8988T (cell line): Measurements from ENCODE around the gene TMPRSS13.
"Not testable (repeated sequence)": the region's sequence is repeated elsewhere in the genome, so short reads cannot be mapped to it uniquely, and the experiment has no call there.

Experiments
- DNase-seq: peaks from one replicate; pipeline ENCODE4 v3.0.0; 2011

The TMPRSS13 gene

DNA sequence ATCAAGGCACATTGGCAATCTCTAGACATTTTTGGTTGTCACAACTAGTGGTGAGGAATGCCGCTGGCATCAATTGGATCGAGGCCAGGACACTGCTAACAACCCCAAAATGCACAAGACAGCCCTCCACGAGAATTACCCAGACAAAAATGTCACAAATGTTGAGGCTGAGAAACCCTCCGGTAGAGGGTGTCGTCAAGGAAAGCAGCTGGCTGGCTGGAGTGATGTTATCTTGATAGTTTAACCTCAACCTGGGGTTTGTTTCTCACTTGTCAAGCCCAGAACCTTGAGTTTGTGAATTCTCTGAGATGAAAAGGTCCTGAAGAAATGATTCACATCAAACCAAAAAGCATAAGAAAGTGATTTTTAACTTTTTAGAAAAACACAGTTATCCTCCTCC lies 21.1 kb upstream of the TMPRSS13 start:
- no peak for DNase-seq

DNA sequence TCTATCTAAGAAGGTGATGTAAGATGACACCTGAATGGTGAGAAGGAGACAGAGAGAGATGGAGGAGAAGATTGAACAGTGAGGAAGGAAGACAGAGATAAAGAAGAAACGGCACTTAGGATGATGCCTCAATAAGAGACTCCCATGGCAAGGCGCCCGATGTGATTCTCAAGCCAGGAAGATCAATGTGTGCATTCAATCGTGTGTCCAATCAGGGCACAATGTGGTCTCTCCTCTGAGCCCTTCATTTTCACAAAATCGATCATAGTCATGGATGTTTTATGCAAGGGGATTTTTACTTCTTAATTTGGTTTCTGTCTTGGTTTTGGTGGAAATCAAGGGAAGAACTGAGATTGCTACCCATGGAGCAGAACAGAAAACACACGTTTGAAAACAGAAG lies 19.9 kb upstream of the TMPRSS13 start:
- DNase-seq = no peak

DNA sequence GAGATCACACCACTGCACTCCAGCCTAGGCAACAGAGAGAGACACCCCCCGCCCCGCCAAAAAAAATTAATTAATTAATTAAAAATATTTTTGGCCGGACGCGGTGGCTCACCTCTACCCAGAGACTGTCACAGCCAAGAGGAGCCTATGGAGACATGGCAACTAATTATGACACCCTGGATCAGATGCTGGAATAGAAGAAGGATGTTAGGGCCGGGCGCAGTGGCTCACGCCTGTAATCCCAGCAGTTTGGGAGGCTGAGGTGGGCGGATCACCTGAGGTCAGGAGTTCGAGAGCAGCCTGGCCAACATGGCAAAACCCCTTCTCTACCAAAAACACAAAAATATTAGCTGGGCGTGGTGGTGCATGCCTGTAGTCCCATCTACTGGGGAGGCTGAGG lies 19.3 kb upstream of the TMPRSS13 start:
- not testable (repeated sequence) for DNase-seq

DNA sequence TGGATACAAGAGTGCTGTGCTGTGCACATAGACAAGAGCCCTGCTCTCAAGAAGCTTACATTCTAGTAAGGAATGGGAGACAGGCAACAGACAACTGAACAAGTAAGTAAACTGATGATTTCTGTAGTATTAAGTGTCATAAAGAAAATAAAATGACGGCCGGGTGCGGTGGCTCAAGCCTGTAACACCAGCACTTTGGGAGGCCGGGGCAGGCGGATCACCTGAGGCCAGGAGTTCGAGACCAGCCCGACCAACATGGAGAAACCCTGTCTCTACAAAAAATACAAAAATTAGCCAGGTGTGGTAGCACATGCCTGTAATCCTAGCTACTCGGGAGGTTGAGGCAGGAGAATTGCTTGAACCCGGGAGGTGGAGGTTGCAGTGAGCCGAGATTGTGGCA lies 18.5 kb upstream of the TMPRSS13 start:
- not testable (repeated sequence) for DNase-seq

DNA sequence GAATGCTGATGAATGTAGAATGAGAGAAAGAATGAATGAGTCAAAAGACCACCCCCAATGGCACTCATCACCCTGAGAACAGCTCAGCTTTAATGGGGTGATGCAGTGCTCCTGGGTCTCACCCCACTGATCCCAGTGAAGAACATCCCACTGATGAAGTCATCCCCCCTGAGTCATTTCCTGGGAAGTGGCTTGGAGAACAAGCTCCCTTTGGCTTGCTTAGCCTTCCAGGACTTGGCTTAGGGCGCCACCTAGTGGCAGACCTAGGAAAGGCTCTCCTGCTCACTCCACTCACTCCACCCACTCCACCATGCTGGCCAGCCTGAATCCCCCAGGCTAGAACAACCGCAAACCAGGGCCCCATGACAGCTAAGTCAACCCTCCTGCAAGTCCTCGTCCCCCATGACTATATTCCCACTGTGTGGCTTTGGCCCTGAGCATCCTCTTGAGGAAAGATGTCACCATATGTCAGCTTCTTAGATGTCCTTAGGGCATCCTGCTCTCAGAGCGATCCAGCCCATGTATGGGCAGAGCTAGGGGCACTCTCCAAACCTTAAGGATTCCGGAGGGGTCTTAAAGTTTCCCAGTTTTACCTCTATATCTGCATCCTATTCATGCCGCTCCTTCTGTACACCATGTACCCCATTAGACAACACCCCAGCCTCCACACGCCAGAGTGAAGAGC lies 17.8 kb upstream of the TMPRSS13 start:
- peak; percentile 68 for DNase-seq

DNA sequence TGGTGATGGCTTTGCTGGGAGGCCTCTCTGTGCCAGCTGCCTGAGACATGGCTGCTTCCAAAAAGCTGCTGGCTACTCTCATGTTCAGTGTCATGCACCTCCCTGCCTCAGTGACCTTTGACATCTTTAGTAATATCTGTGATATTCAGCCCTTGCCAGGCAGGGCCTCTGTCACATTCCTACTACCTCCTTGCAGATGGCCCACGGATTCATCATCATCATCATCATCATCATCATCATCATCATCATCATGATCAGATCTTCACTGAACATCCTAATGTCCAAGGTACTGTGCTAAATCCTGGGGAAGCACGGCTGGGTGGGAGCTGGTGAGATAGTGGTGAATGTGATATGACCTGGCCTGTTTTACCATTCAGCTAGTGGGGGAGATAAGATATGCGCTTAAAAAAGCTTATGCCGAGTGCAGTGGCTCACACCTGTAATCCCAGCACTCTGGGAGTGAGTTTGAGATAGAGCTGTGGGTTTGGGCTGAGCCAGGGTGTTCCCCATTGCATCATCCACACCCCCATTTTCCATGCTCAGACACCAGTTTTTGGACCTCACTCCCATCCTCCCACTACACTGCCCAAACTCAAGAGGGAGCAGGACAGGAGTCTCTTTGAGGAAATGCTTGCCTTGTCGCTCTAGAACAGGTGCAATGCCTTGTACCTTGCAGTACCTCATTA lies 17.1 kb upstream of the TMPRSS13 start:
- no peak for DNase-seq

DNA sequence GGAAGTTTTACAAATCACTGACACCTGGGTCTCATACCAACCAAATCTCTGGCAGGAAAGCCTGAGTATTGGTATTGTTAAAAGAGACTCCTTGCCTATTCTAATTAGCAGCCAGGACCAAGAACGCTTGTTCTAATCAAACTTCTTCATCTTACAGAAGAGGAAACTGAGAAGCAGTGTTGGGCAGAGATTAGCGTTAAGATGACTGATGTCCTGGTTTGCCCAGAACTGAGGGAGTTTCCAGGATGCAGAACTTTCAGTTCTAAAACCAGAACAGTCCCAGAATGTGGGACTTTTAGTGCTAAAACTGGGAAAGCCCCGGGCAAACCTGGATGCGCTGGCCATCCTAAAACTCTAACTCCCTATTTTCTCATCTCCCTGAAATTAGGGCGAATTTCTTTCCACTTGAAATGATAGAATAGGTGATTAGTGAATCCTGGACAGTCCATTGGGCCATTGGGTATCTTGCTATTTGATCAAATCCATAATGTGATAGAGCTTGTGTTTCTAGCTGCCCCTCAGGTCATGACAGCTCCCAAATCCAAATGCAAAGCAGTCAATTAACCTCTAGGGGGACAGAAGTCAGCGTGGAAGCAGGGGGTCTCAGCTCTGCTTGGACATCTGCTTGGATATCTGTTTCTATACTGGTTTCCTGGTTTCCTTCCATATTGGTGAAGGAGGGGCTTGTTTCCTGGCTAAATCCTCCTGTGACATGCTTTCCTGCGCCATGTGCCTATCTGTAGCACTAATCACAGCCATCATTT lies 16.0 kb upstream of the TMPRSS13 start:
- DNase-seq = no peak

DNA sequence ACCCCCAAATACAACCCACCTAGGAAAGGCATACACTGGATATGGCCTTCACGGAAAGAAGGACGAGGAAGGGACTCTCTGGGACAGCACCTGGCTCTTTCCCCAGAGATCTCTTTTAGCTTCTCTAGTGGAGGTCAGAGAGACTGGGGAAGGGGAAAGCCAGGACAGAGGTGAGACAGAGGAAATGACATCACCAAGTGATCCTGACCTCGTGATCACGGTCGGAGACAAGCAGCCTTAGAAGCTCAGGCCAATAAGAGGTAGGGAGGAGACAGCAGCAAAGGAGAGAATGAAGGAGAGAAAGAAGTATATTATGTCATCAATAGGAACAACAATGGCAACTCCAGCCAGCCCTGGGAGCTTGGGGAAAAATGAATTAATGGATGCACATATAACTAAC lies 15.4 kb upstream of the TMPRSS13 start:
- no peak for DNase-seq

DNA sequence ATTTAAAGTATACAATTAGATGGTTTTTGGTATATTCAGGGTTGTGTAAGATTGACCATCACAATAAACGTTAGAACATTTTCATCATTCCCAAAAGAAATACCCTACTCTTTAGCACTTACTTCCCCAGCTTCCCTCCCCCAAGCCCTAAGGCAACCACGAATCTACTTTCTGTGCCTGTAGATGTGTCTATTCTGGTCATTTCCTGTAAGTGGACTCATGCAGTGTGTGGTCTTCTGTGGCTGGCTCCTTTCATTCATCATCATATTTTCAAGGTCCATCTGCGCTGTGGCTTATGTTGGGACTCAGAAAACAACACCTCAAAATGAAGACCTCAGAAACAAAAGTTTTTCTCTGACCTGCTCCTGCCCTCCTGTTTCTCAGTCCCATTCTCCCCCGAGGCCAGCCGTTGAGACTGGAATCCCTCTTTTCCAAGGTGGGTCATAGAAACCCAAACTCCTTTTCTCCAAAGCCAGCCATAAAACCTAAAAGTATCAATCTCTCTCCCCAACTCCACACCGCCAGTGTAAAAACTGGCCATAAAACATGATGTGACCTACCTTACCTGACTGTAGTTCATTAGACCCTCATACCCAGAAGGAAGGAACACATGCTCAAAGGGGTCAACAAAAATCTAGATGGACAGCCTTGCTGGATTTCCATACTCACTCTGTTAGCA lies 12.9 kb upstream of the TMPRSS13 start:
- DNase-seq = no peak

DNA sequence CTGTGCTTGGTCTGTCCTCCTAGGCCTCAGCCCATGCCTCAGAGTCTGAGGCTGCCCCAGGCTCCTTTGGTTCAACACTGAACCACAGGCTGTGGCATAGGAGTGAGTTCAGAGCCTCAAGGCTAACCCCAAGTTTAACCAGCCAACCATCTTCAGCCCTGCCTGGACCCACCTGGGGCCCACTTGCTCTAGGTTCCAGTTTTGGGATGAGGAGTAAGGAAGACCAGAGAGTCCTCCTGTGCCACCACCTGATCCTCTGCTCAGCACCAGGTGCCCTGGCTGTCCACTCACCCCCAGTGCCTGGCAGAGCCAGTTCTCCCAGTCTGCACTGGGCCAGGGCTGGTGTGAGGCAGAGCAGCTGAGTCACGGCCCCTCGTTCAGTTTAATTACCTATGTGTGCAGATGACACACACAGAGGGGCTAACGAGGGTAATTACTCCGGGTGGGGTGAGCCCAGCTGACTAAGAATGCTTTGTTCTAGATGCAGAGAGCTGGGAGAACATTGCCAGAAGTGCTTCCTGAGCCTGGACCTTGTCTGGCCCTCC lies 12.0 kb upstream of the TMPRSS13 start:
- DNase-seq = no peak

DNA sequence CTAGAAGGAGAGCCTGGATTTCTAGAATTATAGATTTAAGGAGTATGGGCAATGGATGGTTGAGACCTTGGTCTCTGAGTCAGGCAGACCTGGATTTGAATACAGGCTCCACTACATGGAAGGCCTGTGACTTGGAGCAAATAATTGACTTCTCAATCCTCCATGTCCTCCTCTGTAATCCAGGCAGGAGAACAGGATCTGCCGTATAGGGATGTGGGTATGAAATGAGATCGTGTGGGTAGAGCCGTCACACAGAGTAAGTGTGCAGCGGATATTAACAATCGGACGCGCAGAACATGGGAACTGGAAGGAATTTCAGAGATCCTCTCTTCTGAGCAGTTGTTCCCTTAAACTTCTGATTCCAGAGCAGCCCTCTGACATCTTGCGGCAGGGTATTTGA lies 11.5 kb upstream of the TMPRSS13 start:
- no peak for DNase-seq

DNA sequence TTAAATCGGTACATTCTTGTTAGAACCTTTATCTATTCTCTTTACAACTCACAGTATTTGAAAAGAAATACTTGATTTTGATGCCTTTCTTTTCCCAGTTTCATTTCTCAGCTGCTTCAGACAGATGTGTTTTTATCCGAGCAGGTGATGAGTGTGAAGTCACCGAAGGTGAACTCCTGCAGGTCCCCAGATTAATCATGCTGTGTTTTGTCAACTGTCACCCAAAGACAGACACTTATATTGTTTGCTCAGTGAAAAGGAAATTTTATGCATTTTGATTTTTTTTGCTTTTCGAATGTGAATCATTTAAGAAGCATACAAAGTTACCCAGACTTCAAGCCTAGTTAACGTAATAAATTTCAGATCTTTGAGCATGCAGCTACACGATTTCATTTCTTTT lies 7.8 kb upstream of the TMPRSS13 start:
- no peak for DNase-seq

DNA sequence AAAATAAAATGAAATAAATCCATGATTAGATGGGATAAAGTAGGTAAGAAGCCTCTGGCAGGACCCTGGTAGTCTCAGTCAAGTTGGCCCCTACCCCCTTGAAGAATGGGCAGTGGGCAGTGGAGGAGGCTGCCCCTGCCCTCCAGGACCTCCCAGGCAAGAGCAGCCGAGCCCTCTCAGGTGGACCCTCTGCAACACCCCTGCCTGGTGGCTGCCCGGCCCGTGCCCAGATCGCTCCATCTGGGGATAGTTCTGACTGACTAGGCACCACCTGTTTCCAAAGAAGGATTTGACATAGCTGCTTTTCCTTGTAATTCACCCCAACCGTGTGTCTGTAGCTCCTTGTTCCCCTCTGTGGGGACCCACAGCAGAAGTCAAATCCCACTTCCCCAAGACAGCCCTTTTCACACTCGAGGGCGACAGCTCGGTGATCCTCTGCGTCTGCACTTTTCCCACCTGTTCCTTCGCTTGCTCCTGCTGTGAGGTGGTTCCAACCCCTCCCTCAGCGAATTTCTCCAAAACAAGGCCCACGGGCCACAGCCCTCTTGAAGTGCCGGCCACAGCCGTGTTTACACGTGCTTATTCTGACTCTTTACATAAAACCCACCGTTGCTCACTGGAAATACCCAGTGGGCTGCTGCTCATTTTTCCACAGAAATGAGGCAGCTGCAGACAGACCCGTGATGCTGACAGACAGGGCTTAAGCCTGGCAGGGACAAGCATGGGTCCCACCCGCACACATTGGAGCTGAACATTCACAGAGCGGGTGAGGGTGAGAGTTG lies 5.5 kb upstream of the TMPRSS13 start:
- no peak for DNase-seq

DNA sequence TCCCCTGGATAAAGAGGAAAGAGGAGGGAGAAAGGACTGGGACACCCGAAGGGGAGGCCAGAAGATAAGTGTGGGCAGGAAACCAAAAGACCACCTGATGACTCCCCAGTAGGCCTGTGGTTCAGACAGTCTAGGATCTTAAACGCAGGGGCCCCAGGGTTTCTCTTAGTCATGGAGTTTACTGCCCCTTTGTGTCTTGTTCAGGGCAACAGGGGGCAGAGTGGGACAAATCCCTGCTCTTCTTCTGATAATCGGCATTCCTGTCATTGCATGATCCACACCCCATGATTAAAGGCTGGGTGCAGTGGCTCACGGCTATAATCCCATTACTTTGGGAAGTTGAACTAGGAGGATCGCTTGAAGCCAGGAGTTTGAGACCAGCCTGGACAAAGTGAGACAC lies 4.7 kb upstream of the TMPRSS13 start:
- DNase-seq = no peak

DNA sequence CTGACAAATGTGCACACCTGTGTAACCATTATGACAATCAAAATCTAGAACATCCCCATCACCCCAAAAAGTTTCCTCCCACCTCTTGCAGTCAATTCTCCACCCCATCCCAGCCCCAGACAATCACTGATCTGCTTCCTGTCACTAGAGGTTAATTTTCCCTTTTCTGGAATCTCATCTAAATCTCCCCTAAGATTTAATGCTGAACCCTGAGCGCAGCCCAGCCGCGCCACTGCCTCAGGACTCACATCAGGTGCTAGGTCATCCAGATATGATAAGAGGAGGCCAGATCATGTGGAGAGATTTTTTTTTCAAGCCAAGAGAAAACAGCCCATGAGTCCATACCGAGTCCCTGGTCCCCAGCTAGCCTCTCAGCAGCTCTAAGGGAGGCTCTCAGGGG lies 4.3 kb upstream of the TMPRSS13 start:
- no peak for DNase-seq

DNA sequence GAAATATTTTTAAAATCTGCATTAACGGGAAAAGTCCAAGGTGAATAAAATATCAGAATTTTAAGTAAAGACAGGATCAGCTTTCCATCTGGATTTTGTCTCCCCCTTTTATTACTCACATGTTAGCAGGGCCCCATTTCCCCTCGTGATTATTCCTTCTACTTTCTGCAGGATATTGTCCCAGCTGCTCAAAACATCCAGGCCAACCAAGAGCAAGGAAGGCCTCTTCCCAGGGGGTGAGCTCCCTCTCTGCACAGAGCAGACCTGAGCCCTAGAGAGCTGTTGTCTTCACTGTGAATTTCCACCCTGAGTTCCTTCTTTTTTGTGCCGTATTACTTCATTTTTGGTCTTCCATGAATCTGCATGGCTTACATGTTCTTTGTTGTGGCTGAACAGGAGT lies 3.7 kb upstream of the TMPRSS13 start:
- no peak for DNase-seq

DNA sequence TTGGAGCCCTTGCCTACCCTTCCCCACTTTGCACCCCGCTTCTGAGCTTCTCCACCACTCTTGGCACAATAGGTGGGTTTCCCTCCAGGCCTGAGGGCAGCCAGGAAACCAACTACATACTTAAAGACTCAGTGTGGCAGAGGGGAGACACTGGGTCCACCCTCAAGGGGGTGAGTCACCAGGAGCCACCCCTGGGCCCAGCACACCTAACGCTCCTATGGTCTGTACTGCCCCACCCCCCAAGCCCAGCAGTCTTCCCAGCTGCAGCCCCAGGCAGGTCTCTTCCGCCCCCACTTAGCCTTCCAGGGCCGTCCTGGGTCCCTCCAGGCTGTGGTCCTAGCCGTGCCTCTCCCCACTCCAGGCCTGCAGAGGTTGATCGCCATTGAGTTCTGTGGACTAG lies 3.2 kb upstream of the TMPRSS13 start:
- DNase-seq = no peak

DNA sequence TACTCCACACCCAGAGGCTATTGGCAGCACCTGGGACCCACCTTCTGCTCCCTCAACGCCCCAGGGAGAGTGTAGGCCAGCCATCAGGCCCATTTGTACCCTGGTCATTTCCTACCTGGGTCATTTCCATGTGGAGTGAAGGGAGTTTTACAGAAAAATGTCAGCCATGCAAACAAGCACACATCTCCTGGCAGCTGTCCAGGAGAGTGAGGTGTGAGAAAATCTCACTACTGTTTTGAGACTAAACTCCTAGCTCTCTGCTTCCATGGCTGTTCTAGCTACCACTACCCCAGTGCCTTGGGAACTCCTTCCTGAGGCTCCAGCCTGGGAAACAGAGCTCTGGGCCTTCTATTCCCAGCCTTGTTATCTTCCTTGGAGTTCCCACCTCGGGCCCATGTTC lies 2.8 kb upstream of the TMPRSS13 start:
- DNase-seq = no peak

DNA sequence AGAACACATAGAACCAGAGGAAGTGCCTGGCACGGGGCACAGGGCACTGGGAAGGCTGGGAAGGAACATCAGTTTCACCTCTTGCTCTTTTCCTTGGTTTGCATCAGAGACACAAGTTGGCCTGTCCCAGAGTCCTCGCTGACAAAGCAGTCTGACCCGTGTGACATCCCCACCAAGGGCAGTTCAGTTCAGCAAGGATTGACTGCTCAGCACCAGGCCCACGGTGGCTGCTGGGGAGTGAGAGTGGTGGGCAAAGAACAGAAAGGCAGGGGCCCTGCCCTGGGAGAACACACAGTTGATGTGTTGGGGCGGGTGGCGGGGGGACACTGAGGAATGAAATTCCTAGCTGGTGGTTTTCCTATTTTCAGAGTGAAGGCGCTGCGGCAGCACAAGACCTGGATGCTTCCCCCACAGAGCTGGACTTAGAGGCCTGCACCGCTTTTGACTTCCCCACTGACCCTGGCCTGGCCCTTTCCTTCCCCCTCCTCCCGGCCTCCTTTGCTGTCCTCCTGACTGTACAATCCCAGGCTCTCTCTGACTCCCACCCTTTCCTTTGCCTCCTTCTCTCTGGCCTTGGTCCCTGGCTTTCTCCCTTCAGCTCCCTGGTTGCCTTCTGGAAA lies 2.2 kb upstream of the TMPRSS13 start:
- no peak for DNase-seq

DNA sequence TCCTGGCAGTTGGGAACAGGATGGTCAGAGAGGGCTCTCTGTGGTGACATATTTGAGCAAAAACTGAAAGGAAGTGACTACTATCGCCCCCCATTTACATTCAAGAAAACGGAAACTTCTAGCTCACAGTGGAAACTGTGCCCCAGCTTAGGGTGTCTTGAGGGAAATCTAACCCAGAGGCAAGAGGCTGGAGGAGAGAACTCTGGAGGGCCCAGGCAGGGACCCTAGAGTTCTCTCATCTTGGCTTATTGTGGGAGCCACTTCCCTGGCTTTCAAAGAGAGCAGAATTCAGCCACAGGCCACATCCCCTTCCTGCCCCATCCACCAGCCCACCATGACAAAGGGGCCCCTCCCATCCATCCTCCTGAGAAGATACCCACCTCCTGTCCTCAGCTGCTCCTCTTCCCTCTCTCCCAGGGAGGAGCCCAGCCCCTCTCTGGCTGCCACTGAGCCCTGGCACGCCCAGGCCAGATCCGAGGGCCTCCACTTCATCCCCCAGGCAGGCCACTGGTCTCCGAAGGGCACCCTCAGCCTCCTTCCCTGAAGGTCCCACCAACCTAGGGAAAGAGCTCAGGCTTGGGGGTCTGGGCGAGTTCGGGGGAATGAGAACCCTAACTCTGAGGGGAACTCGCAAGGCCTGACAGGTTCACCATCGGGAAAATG lies 1.6 kb upstream of the TMPRSS13 start:
- no peak for DNase-seq

DNA sequence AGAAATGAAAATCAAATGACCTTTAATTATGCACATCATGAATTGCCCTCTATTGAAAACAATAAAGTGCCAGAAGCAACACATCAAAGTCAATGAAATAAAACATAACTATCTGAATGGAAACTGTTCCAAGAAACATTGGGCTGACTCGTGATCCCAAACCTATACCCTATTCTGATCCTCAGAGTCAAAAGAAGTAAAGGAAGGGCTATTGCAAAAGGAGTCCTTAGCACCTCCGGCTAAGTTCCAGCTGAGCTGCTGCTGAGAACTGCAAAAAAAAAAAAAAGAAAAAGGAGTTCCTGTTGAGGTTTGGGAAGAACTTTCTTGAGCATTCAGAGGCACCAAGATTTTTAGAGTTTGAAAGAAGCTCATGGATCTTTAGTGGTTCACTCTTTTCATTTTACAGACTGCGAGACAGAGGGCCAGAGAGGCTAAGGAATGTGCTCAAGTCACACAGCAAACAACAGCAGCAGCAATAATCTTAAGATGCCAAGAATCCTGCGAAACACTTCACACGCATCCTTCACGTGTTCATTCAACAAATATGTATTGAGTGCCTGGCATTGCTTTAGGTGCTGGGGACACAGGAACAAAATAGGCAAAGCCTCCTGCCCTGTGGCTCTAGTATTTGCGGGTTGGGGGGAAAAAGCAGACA lies 841 bp upstream of the TMPRSS13 start:
- no peak for DNase-seq
